ENCODE measurements around the gene MED14. TPM values are rescaled to one million over a fixed set of nuclear protein-coding genes. Genes with fewer than 3 reads are reported as not detected.

MED14 gene
- total and polyA plus RNA-seq, 2 of the 4 experiments (the other 2 are of a cell fraction), result 17.6 to 25.9 TPM

DNA sequence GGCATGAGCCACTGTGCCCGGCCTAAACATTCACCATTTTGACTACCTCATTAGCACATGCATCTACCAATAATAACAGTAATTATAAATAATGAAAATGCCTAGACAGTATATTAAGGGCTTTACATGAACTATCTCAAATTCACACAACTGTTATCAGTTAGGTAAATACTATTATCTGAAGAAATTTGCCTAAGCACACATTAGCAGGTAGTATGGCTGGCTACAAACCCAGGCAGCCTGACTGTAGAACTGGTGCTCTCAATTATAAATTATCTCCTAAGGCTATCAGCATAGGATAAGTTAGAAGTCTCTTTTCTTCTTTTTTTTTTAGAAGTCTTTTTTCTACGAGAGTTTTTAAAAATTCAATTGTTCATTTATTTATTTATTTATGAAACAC lies 73.9 kb downstream of the MED14 start:
- H3K79me1 ChIP-seq (ENCODE audit: low read depth in 1 of 2, low read length in 2 of 2), result no peaks in the 10 kb centered on the region
- H2BK20ac ChIP-seq (ENCODE audit: low read depth, low read length), result no peak overlapping the region
- no peak overlapping the region for H3K9ac ChIP-seq (ENCODE audit: low read depth, low read length)
- peaks cover 2% of the 10 kb centered on the region; the same call in 1 of the 2 replicates for H3K27me3 ChIP-seq (ENCODE audit: control insufficient read depth, insufficient read depth, low read length)
- in situ Hi-C loops (cut with MboI; ENCODE audit: low sequenced_read_pairs) (loop anchor here (25.0 kb wide), 1 partner anchor 576 kb away; no protein-coding TSS in a partner anchor), dilution Hi-C loops (cut with HindIII; ENCODE audit: low sequenced_read_pairs, unreplicated experiment) (no loop called here), intact Hi-C loops (cut with micrococcal nuclease) (no loop called here)
- no CpG with 5 or more reads among the region's 2 CpGs for WGBS, 2 experiments (ENCODE audit: extremely low coverage in 2 of 2, insufficient read length in 1 of 2)
- BruUV-seq (replicated peaks), result no TSS peak
- ChIA-PET POLR2A (ENCODE audit: unreplicated experiment) (no interaction called here), CTCF (no interaction called here)
- no peak overlapping the region for H3K4me2 ChIP-seq (ENCODE audit: low read depth, low read length)
- no peak overlapping the region for H4K91ac ChIP-seq (ENCODE audit: insufficient read depth, low read depth, low read length)
- no peaks in the 10 kb centered on the region for H3K9me3 ChIP-seq (ENCODE audit: control insufficient read depth, insufficient read depth, low read length)
- no peak overlapping the region for H2BK120ac ChIP-seq (ENCODE audit: low read depth, low read length)
- no peak for ATAC-seq (ENCODE audit: low read depth)
- H3K18ac ChIP-seq (ENCODE audit: low read depth, low read length), result no peak overlapping the region
- no peak overlapping the region for H4K5ac ChIP-seq (ENCODE audit: low read depth, low read length)
- no peak overlapping the region for H3K56ac ChIP-seq (ENCODE audit: extremely low read depth, insufficient read depth, low read length)
- no peak overlapping the region for H2AK9ac ChIP-seq (replicated peaks; ENCODE audit: low read depth, low read length, poor library complexity)
- no peak overlapping the region for H3K4ac ChIP-seq (ENCODE audit: low read depth, low read length)
- H3K36me3 ChIP-seq (ENCODE audit: control insufficient read depth, insufficient read depth, low read length), result peaks cover 10% of the 10 kb centered on the region
- H2BK15ac ChIP-seq (ENCODE audit: low read depth, low read length), result no peak overlapping the region
- no peak overlapping the region for H3K14ac ChIP-seq (replicated peaks; ENCODE audit: low read depth, low read length)
- H3K9me1 ChIP-seq (ENCODE audit: insufficient read depth, low read length), result no peaks in the 10 kb centered on the region
- H4K8ac ChIP-seq (ENCODE audit: low read depth in 2 of 2, low read length in 2 of 2), result no peak overlapping the region
- TF ChIP-seq, protein P1, sequence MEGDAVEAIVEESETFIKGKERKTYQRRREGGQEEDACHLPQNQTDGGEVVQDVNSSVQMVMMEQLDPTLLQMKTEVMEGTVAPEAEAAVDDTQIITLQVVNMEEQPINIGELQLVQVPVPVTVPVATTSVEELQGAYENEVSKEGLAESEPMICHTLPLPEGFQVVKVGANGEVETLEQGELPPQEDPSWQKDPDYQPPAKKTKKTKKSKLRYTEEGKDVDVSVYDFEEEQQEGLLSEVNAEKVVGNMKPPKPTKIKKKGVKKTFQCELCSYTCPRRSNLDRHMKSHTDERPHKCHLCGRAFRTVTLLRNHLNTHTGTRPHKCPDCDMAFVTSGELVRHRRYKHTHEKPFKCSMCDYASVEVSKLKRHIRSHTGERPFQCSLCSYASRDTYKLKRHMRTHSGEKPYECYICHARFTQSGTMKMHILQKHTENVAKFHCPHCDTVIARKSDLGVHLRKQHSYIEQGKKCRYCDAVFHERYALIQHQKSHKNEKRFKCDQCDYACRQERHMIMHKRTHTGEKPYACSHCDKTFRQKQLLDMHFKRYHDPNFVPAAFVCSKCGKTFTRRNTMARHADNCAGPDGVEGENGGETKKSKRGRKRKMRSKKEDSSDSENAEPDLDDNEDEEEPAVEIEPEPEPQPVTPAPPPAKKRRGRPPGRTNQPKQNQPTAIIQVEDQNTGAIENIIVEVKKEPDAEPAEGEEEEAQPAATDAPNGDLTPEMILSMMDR (conservative IDR thresholded peaks at IDR 0.05; ENCODE audit: low read depth, low read length), result no peak
- no peak for TF ChIP-seq RCOR1 (IDR thresholded peaks at IDR 0.05; ENCODE audit: insufficient replicate concordance, low read length)
- no peak for TF ChIP-seq MAFK (IDR thresholded peaks at IDR 0.05; ENCODE audit: low read depth, low read length)
- TF ChIP-seq BHLHE40 (IDR thresholded peaks at IDR 0.05; ENCODE audit: low read depth, low read length), result no peak
- TF ChIP-seq FOS (IDR thresholded peaks at IDR 0.05; ENCODE audit: low read depth, low read length), result no peak
- no peak for TF ChIP-seq POLR2A (IDR thresholded peaks at IDR 0.05; ENCODE audit: low read depth, low read length)
- no peak for TF ChIP-seq RAD21 (IDR thresholded peaks at IDR 0.05; ENCODE audit: low read length)
- no peak for TF ChIP-seq RFX5 (IDR thresholded peaks at IDR 0.05; ENCODE audit: low read depth, low read length)
- TF ChIP-seq, protein P2, sequence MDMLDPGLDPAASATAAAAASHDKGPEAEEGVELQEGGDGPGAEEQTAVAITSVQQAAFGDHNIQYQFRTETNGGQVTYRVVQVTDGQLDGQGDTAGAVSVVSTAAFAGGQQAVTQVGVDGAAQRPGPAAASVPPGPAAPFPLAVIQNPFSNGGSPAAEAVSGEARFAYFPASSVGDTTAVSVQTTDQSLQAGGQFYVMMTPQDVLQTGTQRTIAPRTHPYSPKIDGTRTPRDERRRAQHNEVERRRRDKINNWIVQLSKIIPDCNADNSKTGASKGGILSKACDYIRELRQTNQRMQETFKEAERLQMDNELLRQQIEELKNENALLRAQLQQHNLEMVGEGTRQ (IDR thresholded peaks at IDR 0.05; ENCODE audit: low read depth, low read length), result no peak
- TF ChIP-seq, protein P3, sequence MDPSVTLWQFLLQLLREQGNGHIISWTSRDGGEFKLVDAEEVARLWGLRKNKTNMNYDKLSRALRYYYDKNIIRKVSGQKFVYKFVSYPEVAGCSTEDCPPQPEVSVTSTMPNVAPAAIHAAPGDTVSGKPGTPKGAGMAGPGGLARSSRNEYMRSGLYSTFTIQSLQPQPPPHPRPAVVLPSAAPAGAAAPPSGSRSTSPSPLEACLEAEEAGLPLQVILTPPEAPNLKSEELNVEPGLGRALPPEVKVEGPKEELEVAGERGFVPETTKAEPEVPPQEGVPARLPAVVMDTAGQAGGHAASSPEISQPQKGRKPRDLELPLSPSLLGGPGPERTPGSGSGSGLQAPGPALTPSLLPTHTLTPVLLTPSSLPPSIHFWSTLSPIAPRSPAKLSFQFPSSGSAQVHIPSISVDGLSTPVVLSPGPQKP (IDR thresholded peaks at IDR 0.05; ENCODE audit: borderline replicate concordance, low read depth, low read length), result no peak
- TF ChIP-seq MXI1 (IDR thresholded peaks at IDR 0.05; ENCODE audit: borderline replicate concordance, low read depth, low read length), result no peak
- TF ChIP-seq NFE2L2 (IDR thresholded peaks at IDR 0.05; ENCODE audit: low read depth, low read length), result no peak
- TF ChIP-seq CEBPB (IDR thresholded peaks at IDR 0.05; ENCODE audit: low read depth, low read length), result no peak
- no peak for TF ChIP-seq MAZ (IDR thresholded peaks at IDR 0.05; ENCODE audit: borderline replicate concordance, low read depth, low read length)
- TF ChIP-seq SMC3 (IDR thresholded peaks at IDR 0.05; ENCODE audit: low read depth, low read length), result no peak
- TF ChIP-seq CHD1 (IDR thresholded peaks at IDR 0.05; ENCODE audit: low read depth, low read length), result no peak
- H2AFZ ChIP-seq (replicated peaks; ENCODE audit: low read length, poor library complexity), result no peak overlapping the region
- no peak for DNase-seq
- no peak overlapping the region for H3K27ac ChIP-seq (ENCODE audit: insufficient read depth, low read length)
- no peak overlapping the region for H2BK5ac ChIP-seq (ENCODE audit: low read depth, low read length, poor library complexity, severe bottlenecking)
- H3K4me3 ChIP-seq (ENCODE audit: insufficient read depth, low read depth, low read length), result no peak overlapping the region
- no peak overlapping the region for H3K23ac ChIP-seq (ENCODE audit: low read depth, low read length)
- no peak overlapping the region for H2AK5ac ChIP-seq (ENCODE audit: low read depth, low read length)
- no peaks in the 10 kb centered on the region for H3K4me1 ChIP-seq (ENCODE audit: control insufficient read depth, insufficient read depth, low read length)
- peaks cover 3% of the 10 kb centered on the region; the same call in 1 of the 2 replicates for H4K20me1 ChIP-seq (ENCODE audit: insufficient read depth, low read length)

All from IMR-90 (cell line).